ENCODE results near the gene GPR37L1.

GPR37L1 gene

DNA sequence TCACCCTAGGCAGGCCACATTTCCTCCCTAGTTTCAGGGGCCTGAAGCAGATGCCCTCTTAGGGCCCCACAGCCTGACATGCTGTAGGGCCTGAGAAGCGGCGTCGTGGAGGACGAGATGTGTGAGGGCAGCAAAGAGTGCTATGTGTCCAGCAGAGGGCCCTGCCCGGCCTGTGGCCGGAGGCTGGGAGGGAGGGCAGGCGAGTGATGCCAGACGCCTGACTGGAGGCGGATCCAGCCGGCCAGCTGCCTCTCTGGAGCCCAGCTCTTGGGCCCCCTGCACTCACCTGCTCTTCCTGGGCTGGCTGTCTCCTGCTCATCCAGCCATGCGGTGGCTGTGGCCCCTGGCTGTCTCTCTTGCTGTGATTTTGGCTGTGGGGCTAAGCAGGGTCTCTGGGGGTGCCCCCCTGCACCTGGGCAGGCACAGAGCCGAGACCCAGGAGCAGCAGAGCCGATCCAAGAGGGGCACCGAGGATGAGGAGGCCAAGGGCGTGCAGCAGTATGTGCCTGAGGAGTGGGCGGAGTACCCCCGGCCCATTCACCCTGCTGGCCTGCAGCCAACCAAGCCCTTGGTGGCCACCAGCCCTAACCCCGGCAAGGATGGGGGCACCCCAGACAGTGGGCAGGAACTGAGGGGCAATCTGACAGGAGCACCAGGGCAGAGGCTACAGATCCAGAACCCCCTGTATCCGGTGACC lies at the start of gene GPR37L1:
Gene GPR37L1, plus strand, starts transcription at position 279 of the 697 bp plus-strand sequence. Its CDS starts 47 bp downstream, at position 326.
- DNase-seq (ENCODE audit: low spot score), result no peak

GRCh38 chr1:202073206-202073605 lies 49.5 kb upstream of the GPR37L1 start:
- DNase-seq (ENCODE audit: low spot score), result no peak

- no peak for DNase-seq (ENCODE audit: low spot score)
These were observed 47.7 kb upstream of the GPR37L1 start for GRCh38 chr1:202074985-202075384.

- no peak for DNase-seq (ENCODE audit: low spot score)
These were observed 47.3 kb upstream of the GPR37L1 start for GRCh38 chr1:202075389-202075788.

DNA sequence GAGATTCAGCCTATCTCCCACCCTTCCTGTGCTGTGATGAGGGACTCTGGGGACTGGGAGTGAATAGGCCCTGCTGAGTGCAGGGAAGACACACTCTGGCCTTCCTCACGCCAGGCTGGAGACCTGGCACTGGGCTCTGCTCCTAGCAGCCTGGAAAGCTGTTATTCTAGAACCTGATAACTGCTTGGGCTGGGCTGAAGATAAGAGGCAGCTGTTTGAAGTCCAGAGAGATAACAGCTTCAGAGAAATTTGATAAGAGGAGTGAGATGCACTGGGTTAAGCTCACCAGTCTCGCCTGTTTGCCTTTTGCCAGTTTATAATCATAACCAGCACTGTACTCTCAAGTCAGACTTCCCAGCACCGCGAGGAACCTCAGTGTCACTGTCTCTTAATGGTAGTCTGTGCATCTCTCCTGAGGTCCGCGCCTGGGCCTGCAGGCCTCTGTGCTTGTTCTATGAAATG lies 46.6 kb upstream of the GPR37L1 start:
- no peak for DNase-seq (ENCODE audit: low spot score)

- no peak for DNase-seq (ENCODE audit: low spot score)
These were observed 44.5 kb upstream of the GPR37L1 start for GRCh38 chr1:202078241-202078640.

DNA sequence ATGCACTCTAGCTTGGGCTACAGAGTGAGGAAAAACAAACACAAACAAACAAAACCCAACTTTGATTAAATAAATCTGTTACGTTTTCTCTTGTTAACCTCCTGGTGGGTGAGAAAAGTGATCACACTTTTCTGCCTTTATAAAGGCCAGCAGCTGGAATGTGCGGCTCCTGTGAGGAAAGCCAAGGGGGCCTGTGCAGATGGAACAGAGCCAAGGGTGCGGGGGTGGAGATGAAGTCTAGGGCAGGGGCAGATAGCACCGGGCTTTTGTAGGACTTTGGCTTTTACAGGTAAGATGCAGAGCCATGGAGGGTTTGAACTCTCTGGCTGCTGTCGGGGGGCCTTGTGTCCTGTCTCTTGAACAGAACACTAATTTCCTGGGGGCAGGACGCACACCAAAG lies 40.7 kb upstream of the GPR37L1 start:
- no peak for DNase-seq (ENCODE audit: low spot score)

- DNase-seq (ENCODE audit: low spot score), result no peak
These were observed 37.7 kb upstream of the GPR37L1 start for GRCh38 chr1:202084791-202085681.

- no peak for DNase-seq (ENCODE audit: low spot score)
These were observed 36.9 kb upstream of the GPR37L1 start for GRCh38 chr1:202085682-202086373.

GRCh38 chr1:202086579-202087350 lies 36.0 kb upstream of the GPR37L1 start:
- no peak for DNase-seq (ENCODE audit: low spot score)

GRCh38 chr1:202088206-202088605 lies 34.5 kb upstream of the GPR37L1 start:
- no peak for DNase-seq (ENCODE audit: low spot score)

- DNase-seq (ENCODE audit: low spot score), result no peak
These were observed 31.7 kb upstream of the GPR37L1 start for GRCh38 chr1:202090994-202091393.

- DNase-seq (ENCODE audit: low spot score), result no peak
These were observed 28.9 kb upstream of the GPR37L1 start for GRCh38 chr1:202093858-202094257.

- DNase-seq (ENCODE audit: low spot score), result no peak
These were observed 21.5 kb upstream of the GPR37L1 start for GRCh38 chr1:202101184-202101583.

- DNase-seq (ENCODE audit: low spot score), result no peak
These were observed 18.6 kb upstream of the GPR37L1 start for GRCh38 chr1:202104073-202104472.

DNA sequence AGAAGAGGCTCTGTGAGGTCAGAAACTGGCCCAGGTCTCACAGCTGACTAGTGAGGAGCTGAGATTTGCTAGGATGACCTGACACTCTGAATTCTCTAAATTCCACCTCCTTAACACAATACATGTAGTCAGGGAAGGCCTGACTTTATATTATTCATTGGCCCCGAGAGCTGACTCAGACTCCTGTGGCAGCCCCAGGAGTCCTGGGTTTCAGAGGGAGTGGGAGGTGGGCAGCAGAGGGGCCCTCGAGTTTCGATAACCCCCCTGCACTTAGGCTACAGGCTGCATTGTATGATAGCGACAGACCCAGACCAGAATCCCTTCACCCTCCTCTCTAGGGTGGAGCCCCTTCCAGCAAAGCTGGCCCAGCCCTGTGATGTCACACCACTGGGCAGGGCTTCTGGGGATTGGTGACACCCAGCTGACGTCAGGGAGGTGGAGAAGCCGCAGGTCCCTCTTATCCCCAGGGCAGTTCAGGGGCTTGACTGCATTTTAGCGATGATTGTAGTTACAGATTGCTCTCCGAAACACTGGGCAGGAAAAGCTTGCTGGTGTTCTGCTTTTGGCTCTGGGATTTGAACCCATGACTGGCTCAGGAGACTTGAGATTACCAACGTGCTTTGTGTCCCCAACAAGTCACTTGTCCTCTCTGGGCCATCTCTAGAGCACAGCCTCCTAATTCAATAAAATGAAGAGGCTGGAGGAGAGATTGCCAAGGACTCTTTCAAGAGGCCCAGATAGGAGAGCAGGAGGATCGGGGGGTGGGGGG lies 17.0 kb upstream of the GPR37L1 start:
- no peak for DNase-seq (ENCODE audit: low spot score)

DNA sequence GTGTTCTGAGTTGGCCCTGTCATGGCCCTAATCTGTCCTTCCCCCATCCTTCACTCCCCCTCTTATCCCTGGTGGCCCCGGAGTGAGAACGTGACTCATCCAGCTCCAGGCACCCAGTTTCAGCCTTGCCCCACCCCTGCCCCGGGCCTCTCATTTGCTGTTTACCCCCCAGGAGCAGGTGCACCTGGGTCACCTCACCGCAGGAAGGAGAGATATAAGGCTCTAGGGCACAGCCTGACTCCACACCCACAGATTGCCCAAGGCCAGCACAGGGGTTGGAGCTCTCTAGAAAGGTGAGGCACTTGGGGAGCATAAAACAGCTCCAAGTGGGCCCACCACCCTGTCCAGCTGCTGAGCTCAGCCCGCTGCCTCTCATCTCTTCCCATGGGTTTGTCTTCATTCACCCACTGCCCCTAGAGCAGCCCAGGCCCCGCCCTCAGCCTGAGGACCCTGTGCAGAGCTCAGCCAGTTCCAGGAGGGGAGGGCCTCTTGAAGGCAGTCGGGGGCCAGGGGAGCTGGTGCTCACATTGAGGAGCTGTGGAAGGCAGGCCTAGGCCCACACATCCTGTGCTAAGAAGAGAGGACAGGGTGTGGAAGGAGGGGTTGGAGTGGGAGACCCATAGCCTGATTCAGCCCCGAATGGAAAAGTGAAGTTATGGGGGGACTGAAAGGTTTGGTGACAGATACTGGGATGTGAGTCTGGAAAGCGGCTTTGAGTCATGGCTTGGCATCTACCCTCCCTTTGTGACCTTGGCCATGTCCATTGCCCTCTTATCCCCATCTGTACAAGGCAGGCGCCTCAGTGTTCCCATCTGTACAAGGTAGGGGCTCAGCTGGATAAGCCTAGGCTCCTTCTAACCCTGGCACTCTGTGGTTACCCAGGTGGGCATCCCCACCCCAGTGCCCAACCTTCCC lies 16.1 kb upstream of the GPR37L1 start:
- no peak for DNase-seq (ENCODE audit: low spot score)

- no peak for DNase-seq (ENCODE audit: low spot score)
These were observed 15.4 kb upstream of the GPR37L1 start for GRCh38 chr1:202107321-202107761.

- DNase-seq (ENCODE audit: low spot score), result no peak
These were observed 14.7 kb upstream of the GPR37L1 start for GRCh38 chr1:202107801-202108731.

Data from CD4-positive, alpha-beta T cell treated with Interleukin-6 at 100 ng/mL for 8 hours (primary cell).